Umbilical cord (tissue), 2 donors: ENCODE data around the gene ZNHIT1. TPM values are rescaled to one million over a fixed set of nuclear protein-coding genes. Genes with fewer than 3 reads are reported as not detected.
A peak's percentile ranks its signal among the peaks of the same experiment; 100 is the strongest.

Source experiments
- DNase-seq: peaks from one replicate; pipeline ENCODE4 v3.0.0-alpha.2; 2015; ENCODE audit warnings: low spot score
- total RNA-seq: library from RNA; depleted of rRNA; stranded (reverse); fragments of >200 nt; gene quantifications from one replicate; pipeline ENCODE4 v1.2.3, GENCODE V29; 2014; ENCODE audit warnings: low replicate concordance; ENCODE audit not compliant: insufficient read depth

The ZNHIT1 gene
- 56.3 TPM for total RNA-seq

GRCh38 chr7:101217388-101218235, at the start of gene ZNHIT1, which contains the start of gene PLOD3:
ZNHIT1 (plus strand) TSS chr7:101218165; CDS start chr7:101218196, 31 bp downstream.
PLOD3 (minus strand) TSS chr7:101217581; CDS start chr7:101217274, 307 bp downstream.
- DNase-seq, result peak; percentile 99

GRCh38 chr7:101168412-101169049, 49.4 kb upstream of the ZNHIT1 start:
- DNase-seq, result no peak

DNA sequence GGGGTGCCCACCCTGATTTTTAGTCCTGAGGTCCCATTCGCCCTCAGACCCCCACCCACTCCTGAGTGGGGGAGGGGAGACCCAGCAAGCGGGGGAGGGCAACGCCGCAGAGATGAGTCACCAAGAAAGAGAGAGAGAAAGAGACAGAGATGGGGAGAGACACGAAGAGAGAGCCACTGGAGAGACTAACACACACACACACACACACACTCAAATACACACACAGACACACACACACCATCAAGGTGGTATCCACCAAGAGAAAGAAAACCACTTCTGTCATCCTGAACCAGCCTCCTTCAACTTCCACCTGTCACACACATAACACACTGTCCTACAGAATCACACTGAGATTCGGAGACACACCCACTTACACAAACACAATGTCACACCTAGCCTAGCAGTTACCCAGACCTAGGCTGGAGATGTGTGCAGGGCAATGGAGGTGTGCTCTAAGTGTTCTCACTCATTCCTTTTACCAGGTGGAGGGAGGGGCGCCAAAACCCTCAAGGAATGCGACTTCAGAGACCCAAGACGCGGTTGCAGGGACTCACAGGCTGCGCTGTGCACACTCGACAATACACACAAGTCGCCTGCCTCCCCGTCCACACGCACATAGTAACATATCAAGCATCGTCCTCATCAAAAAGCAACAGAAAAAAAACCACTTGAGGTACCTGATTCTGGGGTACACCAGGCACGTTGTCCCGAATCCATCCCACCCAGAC, 48.7 kb upstream of the ZNHIT1 start:
- no peak for DNase-seq

DNA sequence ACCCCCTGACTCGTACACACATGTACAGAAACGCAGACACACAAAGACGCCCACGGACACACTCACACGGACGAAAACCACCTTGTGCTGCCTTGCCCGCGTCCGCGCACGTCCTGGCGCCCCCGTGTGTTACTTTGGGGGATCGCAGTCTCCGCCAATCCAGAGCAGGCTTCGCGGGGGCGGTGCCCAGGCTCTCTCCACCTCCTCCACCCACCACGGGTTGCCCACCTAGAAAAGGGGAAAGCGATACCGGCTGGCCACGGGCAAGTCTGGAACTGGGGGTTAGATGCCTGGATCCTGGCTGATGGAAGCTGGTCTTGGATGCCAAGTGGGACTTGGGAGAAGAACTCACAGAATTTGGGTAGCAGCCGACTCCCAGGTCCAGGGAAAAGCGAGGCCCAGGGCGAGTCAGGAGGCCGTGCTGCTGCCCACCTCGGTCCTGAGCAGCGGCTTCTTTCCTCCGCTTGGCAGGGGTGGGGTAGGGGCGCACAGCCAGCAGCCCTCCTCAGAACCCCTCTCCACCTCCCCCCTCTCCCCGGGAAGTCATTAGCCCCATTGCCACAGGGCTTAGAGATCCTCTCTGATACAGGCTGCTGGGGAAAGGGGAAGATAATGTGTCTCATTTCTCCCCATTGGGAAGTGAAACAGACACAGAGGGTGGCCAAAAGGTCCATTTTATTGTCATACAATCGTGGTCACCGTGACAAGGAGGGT, 48.0 kb upstream of the ZNHIT1 start:
- DNase-seq, result peak; percentile 44

DNA sequence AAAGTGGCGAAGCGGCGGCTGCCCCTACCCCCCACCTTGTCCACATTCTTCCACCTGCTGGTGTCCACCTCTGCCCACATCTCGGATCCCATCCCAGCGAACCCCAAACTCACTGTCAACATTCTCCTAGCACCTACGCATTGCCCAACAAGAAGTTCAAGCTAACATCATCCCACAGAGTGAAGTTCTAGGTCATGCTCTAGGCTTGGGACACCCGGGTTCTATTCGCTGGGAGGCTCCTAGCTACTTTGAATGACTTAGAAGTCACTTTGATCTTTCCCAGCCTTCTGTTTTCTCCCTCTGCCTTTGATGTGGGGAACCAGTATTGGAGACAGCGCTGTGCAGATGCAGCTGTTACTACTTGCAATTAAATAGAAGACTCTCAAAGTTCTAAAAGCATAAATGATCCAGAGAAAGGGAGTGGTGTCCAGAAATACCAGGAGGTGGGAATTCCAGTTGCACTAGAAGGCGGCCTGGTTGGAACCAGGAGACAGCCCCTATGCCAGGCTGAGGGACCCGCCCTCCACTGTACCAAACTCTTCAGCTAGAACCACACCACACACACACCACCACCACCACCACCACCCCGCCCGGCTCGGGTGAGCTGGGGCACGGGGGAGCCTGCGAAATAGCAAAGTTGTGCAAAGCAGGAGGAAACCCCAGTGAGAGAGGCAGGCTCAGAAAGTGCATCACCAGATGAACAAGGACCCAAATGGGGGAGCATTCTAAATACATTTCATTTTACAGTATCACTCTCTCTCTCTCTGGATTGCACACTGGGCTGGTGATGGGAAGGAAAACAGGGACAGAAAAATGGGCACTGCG, 47.1 kb upstream of the ZNHIT1 start:
- no peak for DNase-seq

- no peak for DNase-seq
Measured at GRCh38 chr7:101171442-101171837, 46.5 kb upstream of the ZNHIT1 start.

GRCh38 chr7:101172005-101172853, 45.7 kb upstream of the ZNHIT1 start:
- no peak for DNase-seq

DNA sequence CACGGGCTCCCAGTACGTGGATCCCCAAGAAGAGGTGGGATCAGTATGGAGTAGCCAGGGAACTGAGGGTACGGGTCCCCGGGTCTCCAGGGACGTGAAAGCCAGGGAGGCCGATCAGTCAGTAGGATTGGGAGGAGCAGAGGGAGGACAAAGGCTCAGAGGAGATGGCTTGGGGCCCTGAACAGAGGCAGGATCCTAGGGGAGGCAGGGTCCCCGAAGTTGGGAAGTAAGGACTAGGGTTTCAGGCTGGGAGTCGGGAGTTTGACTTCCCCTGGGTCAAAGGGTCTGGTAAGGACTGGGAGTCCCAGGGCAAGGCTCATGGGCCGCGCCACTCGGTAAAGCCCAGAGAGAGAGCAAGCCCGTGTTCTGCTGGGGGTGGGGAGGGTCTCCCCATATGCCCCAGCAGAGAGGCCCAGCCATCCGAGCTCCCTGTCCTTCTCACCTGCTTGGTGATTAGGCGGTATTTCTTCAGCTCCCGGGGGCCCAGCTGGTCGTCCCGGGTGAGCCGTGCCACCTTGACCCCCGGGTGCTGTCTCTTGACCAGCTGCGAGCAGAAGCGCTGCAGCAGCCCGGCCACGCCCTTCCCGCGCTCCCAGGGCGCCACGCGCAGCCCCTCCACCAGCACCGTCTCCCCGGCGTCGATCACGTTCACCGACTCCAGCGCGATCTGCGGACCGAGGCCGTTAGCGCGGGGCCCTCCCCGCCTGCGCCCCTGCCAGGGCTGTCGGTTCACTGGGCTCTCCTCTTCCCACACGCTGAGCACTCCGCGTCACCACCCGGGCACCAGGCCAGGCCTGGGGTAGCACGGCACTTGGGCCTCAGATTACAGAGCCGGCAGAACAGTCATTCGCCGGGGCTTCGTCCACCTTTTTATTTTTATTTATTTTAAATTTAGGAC, 44.9 kb upstream of the ZNHIT1 start:
- DNase-seq, result peak; percentile 68

DNA sequence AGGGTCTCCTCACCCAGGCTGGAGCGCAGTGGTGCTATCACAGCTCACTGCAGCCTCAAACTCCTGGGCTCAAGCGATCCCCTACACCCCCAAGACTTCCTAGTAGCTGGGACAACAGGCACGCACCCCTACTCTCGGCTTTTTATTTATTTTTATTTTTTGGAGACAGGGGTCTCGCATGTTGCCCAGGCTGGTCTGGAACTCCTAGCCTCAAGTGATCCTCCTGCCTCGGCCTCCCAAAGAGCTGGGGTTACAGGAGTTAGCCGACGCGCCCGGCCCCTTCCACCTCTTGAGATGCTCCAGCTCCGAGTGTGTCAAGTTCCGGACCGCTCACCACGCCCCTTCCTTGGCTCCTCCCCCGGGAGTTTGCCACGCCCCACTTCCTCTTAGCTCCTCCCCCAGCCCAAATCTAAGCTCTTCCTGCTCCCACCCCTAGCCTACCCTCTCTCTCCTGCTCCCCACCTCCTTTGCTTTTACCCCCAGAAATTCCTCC, 44.2 kb upstream of the ZNHIT1 start:
- no peak for DNase-seq

GRCh38 chr7:101174322-101174854, 43.6 kb upstream of the ZNHIT1 start:
- DNase-seq, result no peak

- no peak for DNase-seq
Measured at GRCh38 chr7:101175664-101176063, 42.3 kb upstream of the ZNHIT1 start.

DNA sequence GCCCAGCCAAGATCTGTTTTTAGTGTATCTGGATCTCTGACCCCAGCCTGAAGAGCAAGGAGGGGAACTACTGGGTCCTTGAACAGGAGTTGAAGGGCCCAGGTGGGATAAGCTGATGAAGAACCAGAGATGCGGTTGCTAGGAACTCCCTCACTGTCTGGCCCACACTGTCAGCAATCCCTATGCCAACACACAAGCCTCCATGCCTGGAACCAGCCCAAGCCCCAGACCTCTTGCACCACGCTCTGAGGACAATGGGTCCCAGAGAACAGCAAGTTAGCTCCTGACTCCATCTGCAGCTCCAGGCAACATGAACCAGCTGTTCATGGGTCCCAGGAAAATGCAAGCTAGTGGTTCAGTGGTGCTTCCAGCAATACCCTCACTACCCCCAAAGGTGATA, 40.3 kb upstream of the ZNHIT1 start:
- DNase-seq, result no peak

GRCh38 chr7:101179117-101179516, 38.8 kb upstream of the ZNHIT1 start:
- DNase-seq, result no peak

- no peak for DNase-seq
Measured at GRCh38 chr7:101179713-101180112, 38.3 kb upstream of the ZNHIT1 start.

GRCh38 chr7:101180130-101180755, 37.7 kb upstream of the ZNHIT1 start, which contains the start of gene NAT16:
NAT16 (minus strand) TSS chr7:101180293; CDS start chr7:101174807, 5,486 bp downstream.
- no peak for DNase-seq

GRCh38 chr7:101185258-101185839, 32.6 kb upstream of the ZNHIT1 start:
- DNase-seq, result no peak

GRCh38 chr7:101186194-101186593, 31.8 kb upstream of the ZNHIT1 start:
- no peak for DNase-seq
